ENCODE measurements around the gene ZNG1A.
"Not testable (repeated sequence)": the region's sequence is repeated elsewhere in the genome, so short reads cannot be mapped to it uniquely, and the experiment has no call there.

DNA sequence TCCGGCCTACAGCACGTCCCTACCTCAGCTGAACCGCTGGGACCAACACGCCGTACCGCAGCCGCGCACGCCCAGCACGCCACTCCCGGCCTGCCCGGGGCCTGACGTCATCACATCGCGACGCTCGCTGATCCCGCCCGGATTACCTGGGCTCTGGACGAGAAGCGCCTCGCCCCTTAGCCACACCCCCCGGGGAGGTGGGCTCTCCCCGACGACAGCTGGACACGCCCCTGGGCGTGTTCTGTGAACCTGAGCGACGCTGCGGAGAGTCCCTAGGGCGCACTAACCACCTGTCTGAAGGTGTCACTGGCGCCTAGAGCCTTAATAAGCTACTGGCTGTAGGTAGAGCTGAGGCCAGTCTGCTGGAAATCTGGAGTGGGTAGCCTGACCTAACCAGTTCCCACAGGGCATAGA lies at the start of gene ZNG1A:
- not testable (repeated sequence) for TF ChIP-seq POLR2A, POLR2AphosphoS5 (IDR thresholded peaks at IDR 0.05)
- TF ChIP-seq, protein P1, sequence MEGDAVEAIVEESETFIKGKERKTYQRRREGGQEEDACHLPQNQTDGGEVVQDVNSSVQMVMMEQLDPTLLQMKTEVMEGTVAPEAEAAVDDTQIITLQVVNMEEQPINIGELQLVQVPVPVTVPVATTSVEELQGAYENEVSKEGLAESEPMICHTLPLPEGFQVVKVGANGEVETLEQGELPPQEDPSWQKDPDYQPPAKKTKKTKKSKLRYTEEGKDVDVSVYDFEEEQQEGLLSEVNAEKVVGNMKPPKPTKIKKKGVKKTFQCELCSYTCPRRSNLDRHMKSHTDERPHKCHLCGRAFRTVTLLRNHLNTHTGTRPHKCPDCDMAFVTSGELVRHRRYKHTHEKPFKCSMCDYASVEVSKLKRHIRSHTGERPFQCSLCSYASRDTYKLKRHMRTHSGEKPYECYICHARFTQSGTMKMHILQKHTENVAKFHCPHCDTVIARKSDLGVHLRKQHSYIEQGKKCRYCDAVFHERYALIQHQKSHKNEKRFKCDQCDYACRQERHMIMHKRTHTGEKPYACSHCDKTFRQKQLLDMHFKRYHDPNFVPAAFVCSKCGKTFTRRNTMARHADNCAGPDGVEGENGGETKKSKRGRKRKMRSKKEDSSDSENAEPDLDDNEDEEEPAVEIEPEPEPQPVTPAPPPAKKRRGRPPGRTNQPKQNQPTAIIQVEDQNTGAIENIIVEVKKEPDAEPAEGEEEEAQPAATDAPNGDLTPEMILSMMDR (IDR thresholded peaks at IDR 0.05), result not testable (repeated sequence)
